GM12892 (cell line): ENCODE data around the gene COX7A2.

Source experiments
- DNase-seq: peaks from one replicate; pipeline ENCODE4 v3.0.0; 2011; ENCODE audit not compliant: insufficient read length
- FAIRE-seq: peaks from 2 replicates; lab custom pipeline; 2011; peaks lifted over from hg19 to GRCh38; lab: Jason Lieb, UNC
- POLR2A ChIP-seq: IDR thresholded peaks from 2 replicates; pipeline ENCODE4 v1.6.1; 2011; ENCODE audit warnings: low read depth, low read length, control low read depth
- POLR2AphosphoS5 ChIP-seq: IDR thresholded peaks from 2 replicates; pipeline ENCODE4 v1.6.1; 2011; ENCODE audit warnings: low read depth, low read length, control low read depth
- TAF1 ChIP-seq: IDR thresholded peaks from 2 replicates; pipeline ENCODE4 v1.6.1; 2011; ENCODE audit warnings: low read depth, mild to moderate bottlenecking, control low read depth, low read length, borderline replicate concordance

Gene COX7A2

DNA sequence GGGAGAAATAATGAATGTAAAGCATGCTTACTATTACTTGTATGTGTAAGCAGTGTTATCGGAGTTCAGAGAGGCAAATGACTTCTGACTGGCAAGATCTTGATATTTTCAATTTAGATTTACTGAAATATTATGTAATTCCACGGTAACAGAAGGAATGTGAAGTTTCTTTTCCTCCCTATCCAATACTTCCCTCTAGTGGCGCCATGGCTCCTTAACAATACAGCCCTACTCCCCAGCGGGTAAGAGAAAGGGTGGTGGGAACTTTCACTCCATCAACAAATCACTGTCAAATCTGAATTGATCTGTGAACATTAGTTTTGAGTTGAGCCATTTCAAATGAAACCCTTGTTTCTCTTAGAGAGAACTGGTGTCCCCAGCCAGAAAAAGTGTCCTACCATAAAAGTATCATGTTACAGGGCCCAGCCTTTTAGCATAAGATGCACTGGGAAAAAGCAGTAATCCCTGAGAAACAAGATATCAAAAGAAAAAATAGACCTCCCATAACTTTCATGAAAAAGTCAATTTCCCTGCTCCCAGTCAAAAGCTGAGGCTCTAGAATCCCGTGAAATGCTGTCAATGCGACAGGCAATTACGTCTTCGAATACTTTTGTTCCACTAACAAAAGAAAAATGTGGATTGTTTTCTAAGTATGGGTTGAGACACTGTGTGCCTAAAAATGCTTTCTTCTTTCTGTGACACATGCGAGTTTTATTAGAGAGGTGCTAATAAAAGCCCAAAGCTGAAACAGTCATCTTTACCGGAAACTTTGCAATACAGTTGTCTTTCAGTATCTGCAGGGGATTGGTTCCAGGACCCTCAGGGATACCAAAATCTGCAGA is 12.9 kb downstream of the COX7A2 start:
- no peak for DNase-seq
- TF ChIP-seq POLR2A: no peak
- no peak for TF ChIP-seq POLR2AphosphoS5
- TF ChIP-seq TAF1: no peak
- FAIRE-seq: no peak

- no peak for TF ChIP-seq POLR2AphosphoS5
- TF ChIP-seq POLR2A: no peak
- no peak for TF ChIP-seq TAF1
- DNase-seq: no peak
- FAIRE-seq: no peak
These were observed 19.2 kb downstream of the COX7A2 start for GRCh38 chr6:75224303-75224926.

DNA sequence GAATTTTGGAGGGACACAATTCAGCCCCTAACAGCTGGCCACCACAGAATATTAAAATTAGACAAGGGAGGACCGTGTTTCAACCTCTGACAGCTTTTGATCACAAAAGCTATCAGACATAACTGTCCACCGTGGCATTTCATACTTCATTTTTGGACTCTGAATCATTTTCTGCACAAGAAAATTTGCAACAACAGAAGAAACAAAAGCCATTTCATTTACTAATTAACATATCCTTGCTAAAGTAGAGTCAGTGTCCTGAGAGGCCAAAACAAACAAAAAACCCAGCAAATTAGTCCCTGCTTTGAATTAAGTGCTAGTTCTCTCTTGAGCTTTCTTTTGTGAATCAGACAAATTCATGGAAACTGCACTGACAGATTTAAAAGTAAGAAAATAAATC is 20.2 kb downstream of the COX7A2 start:
- no peak for TF ChIP-seq TAF1
- no peak for TF ChIP-seq POLR2A
- no peak for TF ChIP-seq POLR2AphosphoS5
- DNase-seq (no peak), FAIRE-seq (no peak)

- no peak for FAIRE-seq
- TF ChIP-seq POLR2A (no peak), POLR2AphosphoS5 (no peak), TAF1 (no peak)
- DNase-seq: no peak
These were observed 21.3 kb downstream of the COX7A2 start for GRCh38 chr6:75222261-75222660.

- DNase-seq (no peak), FAIRE-seq (no peak)
- TF ChIP-seq POLR2AphosphoS5: no peak
- TF ChIP-seq TAF1: no peak
- no peak for TF ChIP-seq POLR2A
These were observed 22.5 kb downstream of the COX7A2 start for GRCh38 chr6:75221116-75221515.

DNA sequence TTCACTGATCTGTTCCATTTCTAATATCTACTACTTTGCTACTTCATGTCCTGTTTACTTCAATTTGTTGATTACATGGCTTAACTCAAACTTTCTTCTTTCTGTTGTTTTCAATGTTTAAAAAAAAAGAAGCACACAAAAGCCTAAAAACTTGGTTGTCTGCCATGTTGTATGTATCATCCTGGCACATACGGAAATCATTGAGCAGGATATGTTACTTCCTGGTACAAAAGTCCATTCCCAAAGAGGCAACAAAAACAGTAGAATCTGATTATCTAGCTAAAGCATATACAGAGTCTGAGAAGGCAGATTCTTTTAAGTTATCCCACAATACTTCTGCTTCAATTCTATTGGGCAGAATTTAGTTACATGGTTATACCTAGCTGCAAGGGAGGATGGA is 23.2 kb downstream of the COX7A2 start:
- DNase-seq: no peak
- no peak for FAIRE-seq
- TF ChIP-seq POLR2AphosphoS5: no peak

GRCh38 chr6:75219263-75219662 is 24.3 kb downstream of the COX7A2 start:
- no peak for TF ChIP-seq POLR2A
- TF ChIP-seq TAF1: no peak
- no peak for TF ChIP-seq POLR2AphosphoS5
- DNase-seq (no peak), FAIRE-seq (no peak)

DNA sequence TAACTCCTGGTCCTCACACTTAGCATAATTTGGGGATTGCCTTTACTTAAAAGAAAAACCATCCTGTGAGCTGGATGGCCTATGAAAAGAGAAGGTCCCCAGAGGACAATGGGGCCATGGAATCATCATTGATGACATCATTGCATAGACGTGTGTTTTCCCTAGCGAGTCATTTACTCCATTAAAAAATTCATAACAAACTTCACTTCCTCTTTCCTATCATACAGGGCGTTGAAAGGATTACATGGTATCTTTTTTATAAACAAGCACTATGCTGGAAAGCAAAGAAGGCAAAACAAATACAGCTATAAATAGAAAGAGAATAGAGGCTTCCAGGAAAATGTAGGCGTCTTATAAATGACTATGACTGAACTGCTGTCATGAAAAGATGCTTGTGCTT is 26.4 kb downstream of the COX7A2 start:
- FAIRE-seq (no peak), DNase-seq (no peak)
- TF ChIP-seq POLR2A (no peak), POLR2AphosphoS5 (no peak), TAF1 (no peak)

DNA sequence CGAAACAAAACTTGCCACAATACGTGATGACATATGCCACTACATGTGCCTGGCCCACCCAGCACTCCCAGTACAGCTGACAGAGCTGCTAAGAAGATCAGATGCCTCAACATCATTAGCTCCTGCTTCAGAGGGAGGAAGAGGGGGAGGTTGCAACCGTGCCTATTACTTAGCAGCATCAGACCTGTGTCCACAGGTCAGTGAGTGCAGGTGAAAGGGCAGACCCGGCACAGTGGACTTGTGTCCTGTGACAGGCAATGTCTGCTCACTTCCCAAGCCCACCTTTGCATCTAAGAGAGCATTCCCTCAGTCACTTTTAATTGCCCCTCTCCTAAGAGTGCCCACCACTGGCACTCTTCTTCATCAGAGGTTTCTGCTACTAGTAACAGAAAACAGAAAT is 28.3 kb downstream of the COX7A2 start:
- FAIRE-seq: no peak
- TF ChIP-seq POLR2AphosphoS5 (no peak), POLR2A (no peak), TAF1 (no peak)
- DNase-seq: no peak

DNA sequence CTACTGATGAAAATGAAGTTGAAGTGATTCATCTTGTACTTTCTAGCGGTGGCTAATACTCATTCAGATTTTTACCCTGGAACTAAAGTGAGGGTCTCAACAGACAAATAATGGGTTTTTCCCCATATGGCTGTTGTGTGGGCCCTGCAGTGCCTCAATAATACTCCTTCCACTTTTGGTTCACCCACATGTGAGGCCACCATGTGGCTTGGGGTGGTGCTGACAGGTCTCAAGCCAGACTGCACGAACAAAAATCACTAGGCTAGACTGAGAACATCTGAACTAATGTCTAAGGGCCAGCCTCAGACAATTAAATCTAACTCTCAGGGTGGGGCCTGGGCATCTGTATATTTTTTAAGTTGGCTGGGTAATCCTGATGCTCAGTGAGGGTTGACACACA is 29.9 kb downstream of the COX7A2 start:
- FAIRE-seq (no peak), DNase-seq (no peak)
- TF ChIP-seq POLR2AphosphoS5: no peak
- TF ChIP-seq POLR2A: no peak

DNA sequence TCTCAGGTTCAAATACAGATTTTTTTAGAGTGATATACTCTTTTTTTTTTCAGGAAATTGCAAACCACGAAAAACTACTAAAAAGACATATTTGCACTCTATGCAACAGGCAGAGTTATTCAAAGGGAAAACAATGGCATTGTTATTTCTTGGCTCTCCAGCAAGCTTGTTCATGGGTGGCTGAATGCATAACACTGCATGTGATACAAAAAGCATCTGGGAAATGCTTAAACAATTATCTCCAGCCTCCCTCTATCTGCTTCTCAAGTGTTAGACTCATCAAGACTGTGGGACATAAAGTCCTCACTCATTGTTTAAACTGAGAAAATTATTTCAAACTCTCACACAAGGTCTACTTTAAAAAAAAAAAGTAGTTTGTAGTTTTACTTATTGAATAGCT is 30.5 kb downstream of the COX7A2 start:
- TF ChIP-seq POLR2AphosphoS5 (no peak), POLR2A (no peak), TAF1 (no peak)
- DNase-seq (no peak), FAIRE-seq (no peak)
